BE2C (cell line): ENCODE results near the gene HYOU1.

ENCODE experiments used
- DNase-seq: peaks from one replicate; pipeline ENCODE4 v3.0.0-alpha.2; 2020
- H3K27me3 ChIP-seq: fragments of 250-450 bp; sonication (Bioruptor Pico); 2 replicates; pipeline ENCODE4 v1.5.1; 2020; ENCODE audit warnings: mild to moderate bottlenecking
- H3K36me3 ChIP-seq: fragments of 250-450 bp; sonication (Bioruptor Pico); 2 replicates; pipeline ENCODE4 v1.5.1; 2020; ENCODE audit warnings: mild to moderate bottlenecking
- H3K4me1 ChIP-seq: fragments of 250-450 bp; sonication (Bioruptor Pico); 2 replicates; pipeline ENCODE4 v1.5.1; 2020
- H3K4me3 ChIP-seq: 2 replicates; pipeline ENCODE4 v1.5.1; 2011; ENCODE audit warnings: low read depth, low read length
- H3K9me3 ChIP-seq: fragments of 250-450 bp; sonication (Bioruptor Pico); 2 replicates; pipeline ENCODE4 v1.5.1; 2020
- TF ChIP-seq, protein P1 (sequence below): IDR thresholded peaks from 2 replicates; pipeline ENCODE4 v1.5.1; 2012; ENCODE audit warnings: mild to moderate bottlenecking, low read depth, low read length

The HYOU1 gene

GRCh38 chr11:119030029-119030328 is 27.0 kb downstream of the HYOU1 start:
- H3K27me3 ChIP-seq: no peaks in the 10 kb centered on the region
- H3K4me3 ChIP-seq: peak overlapping the region; percentile 86
- peaks cover 16% of the 10 kb centered on the region for H3K36me3 ChIP-seq
- no peak for DNase-seq
- H3K9me3 ChIP-seq: no peaks in the 10 kb centered on the region
- H3K4me1 ChIP-seq: no peaks in the 10 kb centered on the region
- TF ChIP-seq, protein P1, sequence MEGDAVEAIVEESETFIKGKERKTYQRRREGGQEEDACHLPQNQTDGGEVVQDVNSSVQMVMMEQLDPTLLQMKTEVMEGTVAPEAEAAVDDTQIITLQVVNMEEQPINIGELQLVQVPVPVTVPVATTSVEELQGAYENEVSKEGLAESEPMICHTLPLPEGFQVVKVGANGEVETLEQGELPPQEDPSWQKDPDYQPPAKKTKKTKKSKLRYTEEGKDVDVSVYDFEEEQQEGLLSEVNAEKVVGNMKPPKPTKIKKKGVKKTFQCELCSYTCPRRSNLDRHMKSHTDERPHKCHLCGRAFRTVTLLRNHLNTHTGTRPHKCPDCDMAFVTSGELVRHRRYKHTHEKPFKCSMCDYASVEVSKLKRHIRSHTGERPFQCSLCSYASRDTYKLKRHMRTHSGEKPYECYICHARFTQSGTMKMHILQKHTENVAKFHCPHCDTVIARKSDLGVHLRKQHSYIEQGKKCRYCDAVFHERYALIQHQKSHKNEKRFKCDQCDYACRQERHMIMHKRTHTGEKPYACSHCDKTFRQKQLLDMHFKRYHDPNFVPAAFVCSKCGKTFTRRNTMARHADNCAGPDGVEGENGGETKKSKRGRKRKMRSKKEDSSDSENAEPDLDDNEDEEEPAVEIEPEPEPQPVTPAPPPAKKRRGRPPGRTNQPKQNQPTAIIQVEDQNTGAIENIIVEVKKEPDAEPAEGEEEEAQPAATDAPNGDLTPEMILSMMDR: no peak

DNA sequence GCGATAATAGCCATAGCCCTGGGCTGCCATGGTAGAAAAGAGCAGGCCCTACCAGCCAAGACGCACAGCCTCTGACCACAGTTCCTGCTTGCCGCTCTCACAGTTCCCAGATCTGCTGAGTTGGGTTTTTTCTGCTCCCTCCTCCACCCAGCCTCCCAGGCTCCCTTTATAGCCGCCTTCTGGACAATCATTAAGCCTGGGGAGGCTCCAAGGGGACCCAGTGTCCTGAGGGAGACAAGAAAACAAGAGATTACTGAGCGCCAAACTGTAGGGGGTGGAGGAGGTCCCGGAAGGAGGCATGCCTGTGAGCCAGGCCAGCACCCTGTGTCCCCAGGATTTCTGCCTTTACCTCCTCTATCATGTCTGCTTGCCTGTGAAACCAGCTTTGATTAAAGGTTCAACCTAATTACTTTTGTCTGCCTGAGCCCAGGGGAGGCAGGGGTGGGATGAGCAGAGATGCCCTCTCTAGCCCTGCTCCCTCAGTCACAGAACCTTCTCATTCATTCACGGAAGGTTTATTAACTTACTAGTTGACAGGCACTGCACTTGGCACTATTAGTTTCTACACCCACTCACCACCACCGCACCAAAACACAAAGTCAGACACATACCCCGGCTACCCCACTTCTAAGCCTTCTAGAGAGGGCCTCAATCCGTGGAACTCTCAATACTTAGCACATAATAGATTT is 27.5 kb downstream of the HYOU1 start:
- peaks cover 21% of the 10 kb centered on the region for H3K36me3 ChIP-seq
- TF ChIP-seq, protein P1: no peak
- no peaks in the 10 kb centered on the region for H3K27me3 ChIP-seq
- H3K4me1 ChIP-seq: no peaks in the 10 kb centered on the region
- peak overlapping the region; percentile 86 for H3K4me3 ChIP-seq
- DNase-seq: no peak
- no peaks in the 10 kb centered on the region for H3K9me3 ChIP-seq

GRCh38 chr11:119029069-119029339 is 28.0 kb downstream of the HYOU1 start:
- H3K4me1 ChIP-seq: no peaks in the 10 kb centered on the region
- no peak for DNase-seq
- H3K36me3 ChIP-seq: peaks cover 26% of the 10 kb centered on the region
- no peak overlapping the region for H3K4me3 ChIP-seq
- H3K27me3 ChIP-seq: no peaks in the 10 kb centered on the region
- H3K9me3 ChIP-seq: no peaks in the 10 kb centered on the region
- TF ChIP-seq, protein P1: no peak

GRCh38 chr11:119028346-119029068 is 28.5 kb downstream of the HYOU1 start:
- no peaks in the 10 kb centered on the region for H3K4me1 ChIP-seq
- H3K36me3 ChIP-seq: peaks cover 31% of the 10 kb centered on the region
- no peaks in the 10 kb centered on the region for H3K9me3 ChIP-seq
- no peak for DNase-seq
- no peaks in the 10 kb centered on the region for H3K27me3 ChIP-seq
- no peak overlapping the region for H3K4me3 ChIP-seq
- TF ChIP-seq, protein P1: no peak

DNA sequence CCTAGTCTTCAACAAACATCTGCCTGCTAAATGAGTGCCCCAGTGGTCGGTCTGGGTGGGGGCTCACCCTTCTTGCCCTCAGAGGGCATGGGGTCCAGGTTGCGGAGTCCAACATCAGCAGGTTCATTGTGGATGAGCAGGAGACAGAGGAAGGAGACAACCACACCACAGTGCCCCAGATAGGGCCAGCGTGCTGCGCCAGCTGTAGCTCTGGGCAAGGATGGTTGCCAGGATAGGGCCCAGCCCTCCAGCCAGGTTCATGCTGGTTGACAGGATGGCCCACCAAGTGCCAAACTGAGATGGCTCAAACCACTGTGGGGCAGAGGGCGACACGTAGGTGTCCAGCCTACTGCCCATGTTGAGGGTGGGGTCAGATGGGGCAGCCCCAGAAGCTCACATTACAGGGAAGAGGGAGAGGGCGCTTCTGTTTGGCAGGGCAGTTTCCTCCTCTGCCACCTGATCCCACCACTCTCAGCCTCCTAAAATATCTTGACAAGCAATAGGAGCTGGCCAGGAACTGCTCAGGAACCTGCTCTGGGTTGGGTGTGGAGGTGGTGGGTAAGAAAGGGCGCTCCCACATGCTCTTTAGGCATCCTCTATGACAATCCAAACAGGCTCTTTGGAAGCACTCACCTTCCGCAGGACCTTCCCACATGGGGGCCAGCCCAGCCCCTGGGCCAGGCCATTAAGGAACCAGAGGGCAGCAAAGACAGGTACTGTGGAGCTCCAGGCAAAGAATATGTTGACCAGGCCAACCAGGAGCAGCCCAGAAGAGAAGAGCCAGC is 29.3 kb downstream of the HYOU1 start:
- H3K4me1 ChIP-seq: no peaks in the 10 kb centered on the region
- H3K36me3 ChIP-seq: peaks cover 37% of the 10 kb centered on the region

More for the DNA sequence above, 29.3 kb downstream of the HYOU1 start:
- no peaks in the 10 kb centered on the region for H3K9me3 ChIP-seq
- TF ChIP-seq, protein P1: no peak
- no peaks in the 10 kb centered on the region for H3K27me3 ChIP-seq
- no peak overlapping the region for H3K4me3 ChIP-seq
- DNase-seq: no peak
